CD1c-positive myeloid dendritic cell (primary cell): ENCODE measurements around the gene CIAPIN1.

ENCODE experiments used
- DNase-seq: peaks from one replicate; pipeline ENCODE4 v3.0.0-alpha.2; 2016; ENCODE audit errors: extremely low spot score

The CIAPIN1 gene

GRCh38 chr16:57447186-57447962, at the start of gene CIAPIN1, which contains the start of gene COQ9:
TSS of gene CIAPIN1 (minus strand) at chr16:57447385. CDS start at chr16:57440928, 6,457 bp downstream.
TSS of gene COQ9 (plus strand) at chr16:57447479. CDS start at chr16:57447506, 27 bp downstream.
- DNase-seq: peak; percentile 98

- no peak for DNase-seq
Measured at GRCh38 chr16:57493767-57494166, 46.6 kb upstream of the CIAPIN1 start.

- DNase-seq: no peak
Measured at GRCh38 chr16:57489229-57489628, 42.0 kb upstream of the CIAPIN1 start.

- DNase-seq: no peak
Measured at GRCh38 chr16:57486858-57487834, 40.0 kb upstream of the CIAPIN1 start.

GRCh38 chr16:57485916-57486857, 39.0 kb upstream of the CIAPIN1 start, which contains the start of gene DOK4:
TSS of gene DOK4 (minus strand) at chr16:57486493. CDS start at chr16:57479507, 6,986 bp downstream.
- peak; percentile 88 for DNase-seq

GRCh38 chr16:57485091-57485915, 38.1 kb upstream of the CIAPIN1 start:
- no peak for DNase-seq

GRCh38 chr16:57484515-57485005, 37.4 kb upstream of the CIAPIN1 start:
- no peak for DNase-seq

GRCh38 chr16:57483725-57484514, 36.7 kb upstream of the CIAPIN1 start:
- no peak for DNase-seq

- DNase-seq: no peak
Measured at GRCh38 chr16:57482845-57483545, 35.8 kb upstream of the CIAPIN1 start.

- no peak for DNase-seq
Measured at GRCh38 chr16:57481421-57481820, 34.2 kb upstream of the CIAPIN1 start.

- DNase-seq: no peak
Measured at GRCh38 chr16:57480754-57481230, 33.6 kb upstream of the CIAPIN1 start.

- DNase-seq: no peak
Measured at GRCh38 chr16:57479976-57480753, 33.0 kb upstream of the CIAPIN1 start.

- DNase-seq: no peak
Measured at GRCh38 chr16:57479205-57479975, 32.2 kb upstream of the CIAPIN1 start.

- no peak for DNase-seq
Measured at GRCh38 chr16:57478396-57479204, 31.4 kb upstream of the CIAPIN1 start.

- DNase-seq: no peak
Measured at GRCh38 chr16:57477531-57478202, 30.5 kb upstream of the CIAPIN1 start.
